ENCODE measurements around the gene BAD.

Gene BAD

GRCh38 chr11:64259533-64260067 lies 24.9 kb downstream of the BAD start:
- DNase-seq (ENCODE audit: low read depth), result no peak
- no peak overlapping the region for H3K4me3 ChIP-seq (ENCODE audit: low read depth, low read length)
- TF ChIP-seq, protein P1, sequence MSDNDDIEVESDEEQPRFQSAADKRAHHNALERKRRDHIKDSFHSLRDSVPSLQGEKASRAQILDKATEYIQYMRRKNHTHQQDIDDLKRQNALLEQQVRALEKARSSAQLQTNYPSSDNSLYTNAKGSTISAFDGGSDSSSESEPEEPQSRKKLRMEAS (IDR thresholded peaks at IDR 0.05; ENCODE audit: low read depth, low read length), result no peak
- TF ChIP-seq, protein P2, sequence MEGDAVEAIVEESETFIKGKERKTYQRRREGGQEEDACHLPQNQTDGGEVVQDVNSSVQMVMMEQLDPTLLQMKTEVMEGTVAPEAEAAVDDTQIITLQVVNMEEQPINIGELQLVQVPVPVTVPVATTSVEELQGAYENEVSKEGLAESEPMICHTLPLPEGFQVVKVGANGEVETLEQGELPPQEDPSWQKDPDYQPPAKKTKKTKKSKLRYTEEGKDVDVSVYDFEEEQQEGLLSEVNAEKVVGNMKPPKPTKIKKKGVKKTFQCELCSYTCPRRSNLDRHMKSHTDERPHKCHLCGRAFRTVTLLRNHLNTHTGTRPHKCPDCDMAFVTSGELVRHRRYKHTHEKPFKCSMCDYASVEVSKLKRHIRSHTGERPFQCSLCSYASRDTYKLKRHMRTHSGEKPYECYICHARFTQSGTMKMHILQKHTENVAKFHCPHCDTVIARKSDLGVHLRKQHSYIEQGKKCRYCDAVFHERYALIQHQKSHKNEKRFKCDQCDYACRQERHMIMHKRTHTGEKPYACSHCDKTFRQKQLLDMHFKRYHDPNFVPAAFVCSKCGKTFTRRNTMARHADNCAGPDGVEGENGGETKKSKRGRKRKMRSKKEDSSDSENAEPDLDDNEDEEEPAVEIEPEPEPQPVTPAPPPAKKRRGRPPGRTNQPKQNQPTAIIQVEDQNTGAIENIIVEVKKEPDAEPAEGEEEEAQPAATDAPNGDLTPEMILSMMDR (IDR thresholded peaks at IDR 0.05; ENCODE audit: low read depth, low read length), result no peak
- TF ChIP-seq MYC (IDR thresholded peaks at IDR 0.05; ENCODE audit: low read depth, low read length), result no peak
- no peak for TF ChIP-seq POLR2A (IDR thresholded peaks at IDR 0.05; ENCODE audit: extremely low read depth, insufficient read length)

GRCh38 chr11:64258946-64259532 lies 25.4 kb downstream of the BAD start:
- no peak for TF ChIP-seq POLR2A (IDR thresholded peaks at IDR 0.05; ENCODE audit: extremely low read depth, insufficient read length)
- TF ChIP-seq, protein P1 (IDR thresholded peaks at IDR 0.05; ENCODE audit: low read depth, low read length), result no peak
- TF ChIP-seq, protein P2 (IDR thresholded peaks at IDR 0.05; ENCODE audit: low read depth, low read length), result no peak
- no peak for TF ChIP-seq MYC (IDR thresholded peaks at IDR 0.05; ENCODE audit: low read depth, low read length)
- DNase-seq (ENCODE audit: low read depth), result no peak
- no peak overlapping the region for H3K4me3 ChIP-seq (ENCODE audit: low read depth, low read length)

DNA sequence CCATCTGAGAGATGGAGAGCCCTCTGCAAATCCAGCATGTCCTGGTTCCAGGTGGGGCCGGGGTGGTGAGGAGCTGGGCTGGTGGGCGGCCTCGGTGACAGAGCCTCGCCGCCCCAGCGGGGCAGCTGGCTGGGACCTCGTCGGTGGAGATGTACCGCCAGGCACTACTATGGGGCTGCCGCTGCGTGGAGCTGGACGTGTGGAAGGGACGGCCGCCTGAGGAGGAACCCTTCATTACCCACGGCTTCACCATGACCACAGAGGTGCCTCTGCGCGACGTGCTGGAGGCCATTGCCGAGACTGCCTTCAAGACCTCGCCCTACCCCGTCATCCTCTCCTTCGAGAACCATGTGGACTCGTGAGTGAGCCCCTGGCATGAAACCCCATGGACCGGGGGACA lies 26.1 kb downstream of the BAD start:
- no peak overlapping the region for H3K4me3 ChIP-seq (ENCODE audit: low read depth, low read length)
- no peak for DNase-seq (ENCODE audit: low read depth)
- TF ChIP-seq, protein P2 (IDR thresholded peaks at IDR 0.05; ENCODE audit: low read depth, low read length), result no peak
- no peak for TF ChIP-seq MYC (IDR thresholded peaks at IDR 0.05; ENCODE audit: low read depth, low read length)
- TF ChIP-seq, protein P1 (IDR thresholded peaks at IDR 0.05; ENCODE audit: low read depth, low read length), result no peak
- TF ChIP-seq POLR2A (IDR thresholded peaks at IDR 0.05; ENCODE audit: extremely low read depth, insufficient read length), result no peak

DNA sequence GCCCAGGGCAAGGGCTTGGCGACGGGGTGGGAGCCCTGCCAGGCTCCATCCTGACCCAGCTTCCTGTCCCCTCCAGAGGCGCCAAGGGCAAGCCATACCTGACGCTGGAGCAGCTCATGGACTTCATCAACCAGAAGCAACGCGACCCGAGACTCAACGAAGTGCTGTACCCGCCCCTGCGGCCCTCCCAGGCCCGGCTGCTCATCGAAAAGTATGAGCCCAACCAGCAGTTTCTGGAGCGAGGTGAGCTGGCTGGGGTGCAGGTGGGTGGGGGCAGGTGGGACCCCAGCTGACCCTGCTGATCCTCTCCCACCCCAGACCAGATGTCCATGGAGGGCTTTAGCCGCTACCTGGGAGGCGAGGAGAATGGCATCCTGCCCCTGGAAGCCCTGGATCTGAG lies 28.2 kb downstream of the BAD start:
- no peak overlapping the region for H3K4me3 ChIP-seq (ENCODE audit: low read depth, low read length)
- TF ChIP-seq, protein P2 (IDR thresholded peaks at IDR 0.05; ENCODE audit: low read depth, low read length), result no peak
- no peak for TF ChIP-seq MYC (IDR thresholded peaks at IDR 0.05; ENCODE audit: low read depth, low read length)
- TF ChIP-seq, protein P1 (IDR thresholded peaks at IDR 0.05; ENCODE audit: low read depth, low read length), result no peak
- no peak for TF ChIP-seq POLR2A (IDR thresholded peaks at IDR 0.05; ENCODE audit: extremely low read depth, insufficient read length)
- no peak for DNase-seq (ENCODE audit: low read depth)

- DNase-seq (ENCODE audit: low read depth), result no peak
- no peak overlapping the region for H3K4me3 ChIP-seq (ENCODE audit: low read depth, low read length)
- TF ChIP-seq, protein P2 (IDR thresholded peaks at IDR 0.05; ENCODE audit: low read depth, low read length), result no peak
- no peak for TF ChIP-seq POLR2A (IDR thresholded peaks at IDR 0.05; ENCODE audit: extremely low read depth, insufficient read length)
- TF ChIP-seq, protein P1 (IDR thresholded peaks at IDR 0.05; ENCODE audit: low read depth, low read length), result no peak
- no peak for TF ChIP-seq MYC (IDR thresholded peaks at IDR 0.05; ENCODE audit: low read depth, low read length)
Observed at GRCh38 chr11:64255135-64256128, 29.0 kb downstream of the BAD start.
